RWPE2 (cell line): ENCODE data around the gene SORL1.

Experiments used
- ATAC-seq: fragments of 200-7000 bp; cut with Tn5 transposase; 3 replicates; pipeline ENCODE4 v1.9.1; 2021; ENCODE audit warnings: low read depth
- DNase-seq: peaks from one replicate; pipeline ENCODE4 v3.0.0-alpha.2; 2020; ENCODE audit warnings: low spot score
- H3K27ac ChIP-seq: fragments of 450-650 bp; 2 replicates; pipeline ENCODE4 v1.5.1; 2017; ENCODE audit warnings: mild to moderate bottlenecking; ENCODE audit not compliant: poor library complexity, severe bottlenecking
- H3K27me3 ChIP-seq: fragments of 250-450 bp; sonication (Bioruptor Pico); 2 replicates; pipeline ENCODE4 v1.5.1; 2021; ENCODE audit warnings: mild to moderate bottlenecking, moderate library complexity; ENCODE audit not compliant: insufficient read depth, poor library complexity, severe bottlenecking
- H3K36me3 ChIP-seq: fragments of 250-450 bp; sonication (Bioruptor Pico); 2 replicates; pipeline ENCODE4 v1.5.1; 2020; ENCODE audit warnings: low read depth, mild to moderate bottlenecking, moderate library complexity
- H3K4me1 ChIP-seq: fragments of 250-450 bp; sonication (Bioruptor Pico); 2 replicates; pipeline ENCODE4 v1.5.1; 2021; ENCODE audit warnings: mild to moderate bottlenecking, moderate library complexity; ENCODE audit not compliant: insufficient read depth, poor library complexity, severe bottlenecking
- H3K4me3 ChIP-seq: fragments of 250-450 bp; sonication (Bioruptor Pico); 2 replicates; pipeline ENCODE4 v1.5.1; 2021; ENCODE audit warnings: mild to moderate bottlenecking, moderate library complexity; ENCODE audit not compliant: severe bottlenecking
- H3K9me3 ChIP-seq: fragments of 250-450 bp; sonication (Bioruptor Pico); 2 replicates; pipeline ENCODE4 v1.5.1; 2021; ENCODE audit warnings: mild to moderate bottlenecking, moderate library complexity; ENCODE audit not compliant: severe bottlenecking
- TF ChIP-seq, protein P1 (sequence below): fragments of 450-650 bp; IDR thresholded peaks from one replicate; pipeline ENCODE4 v1.5.1; 2017; ENCODE audit warnings: mild to moderate bottlenecking, moderate library complexity; ENCODE audit not compliant: poor library complexity, severe bottlenecking

The SORL1 gene

DNA sequence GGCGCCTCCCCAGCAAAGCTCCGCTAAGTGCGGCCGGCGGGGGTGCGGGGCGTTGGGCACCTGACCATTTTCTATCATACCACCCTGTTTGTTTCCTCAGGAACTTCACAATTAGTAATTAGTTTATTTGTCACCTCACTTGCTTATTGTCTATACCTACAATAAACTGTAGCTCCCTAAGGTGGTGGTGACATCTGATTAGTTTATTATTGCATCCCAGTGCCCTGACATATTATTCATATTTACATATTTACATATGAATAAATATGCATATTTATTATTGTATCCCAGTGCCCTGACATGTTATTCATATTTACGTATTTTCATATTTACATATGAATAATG lies 24.7 kb upstream of the SORL1 start:
- H3K27me3 ChIP-seq, result peaks cover 4% of the 10 kb centered on the region
- H3K36me3 ChIP-seq, result no peaks in the 10 kb centered on the region
- TF ChIP-seq, protein P1, sequence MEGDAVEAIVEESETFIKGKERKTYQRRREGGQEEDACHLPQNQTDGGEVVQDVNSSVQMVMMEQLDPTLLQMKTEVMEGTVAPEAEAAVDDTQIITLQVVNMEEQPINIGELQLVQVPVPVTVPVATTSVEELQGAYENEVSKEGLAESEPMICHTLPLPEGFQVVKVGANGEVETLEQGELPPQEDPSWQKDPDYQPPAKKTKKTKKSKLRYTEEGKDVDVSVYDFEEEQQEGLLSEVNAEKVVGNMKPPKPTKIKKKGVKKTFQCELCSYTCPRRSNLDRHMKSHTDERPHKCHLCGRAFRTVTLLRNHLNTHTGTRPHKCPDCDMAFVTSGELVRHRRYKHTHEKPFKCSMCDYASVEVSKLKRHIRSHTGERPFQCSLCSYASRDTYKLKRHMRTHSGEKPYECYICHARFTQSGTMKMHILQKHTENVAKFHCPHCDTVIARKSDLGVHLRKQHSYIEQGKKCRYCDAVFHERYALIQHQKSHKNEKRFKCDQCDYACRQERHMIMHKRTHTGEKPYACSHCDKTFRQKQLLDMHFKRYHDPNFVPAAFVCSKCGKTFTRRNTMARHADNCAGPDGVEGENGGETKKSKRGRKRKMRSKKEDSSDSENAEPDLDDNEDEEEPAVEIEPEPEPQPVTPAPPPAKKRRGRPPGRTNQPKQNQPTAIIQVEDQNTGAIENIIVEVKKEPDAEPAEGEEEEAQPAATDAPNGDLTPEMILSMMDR, result no peak
- H3K4me3 ChIP-seq, result peak overlapping the region; percentile 8
- no peaks in the 10 kb centered on the region for H3K9me3 ChIP-seq
- DNase-seq, result no peak
- no peak for ATAC-seq
- H3K27ac ChIP-seq, result no peak overlapping the region
- no peaks in the 10 kb centered on the region for H3K4me1 ChIP-seq

DNA sequence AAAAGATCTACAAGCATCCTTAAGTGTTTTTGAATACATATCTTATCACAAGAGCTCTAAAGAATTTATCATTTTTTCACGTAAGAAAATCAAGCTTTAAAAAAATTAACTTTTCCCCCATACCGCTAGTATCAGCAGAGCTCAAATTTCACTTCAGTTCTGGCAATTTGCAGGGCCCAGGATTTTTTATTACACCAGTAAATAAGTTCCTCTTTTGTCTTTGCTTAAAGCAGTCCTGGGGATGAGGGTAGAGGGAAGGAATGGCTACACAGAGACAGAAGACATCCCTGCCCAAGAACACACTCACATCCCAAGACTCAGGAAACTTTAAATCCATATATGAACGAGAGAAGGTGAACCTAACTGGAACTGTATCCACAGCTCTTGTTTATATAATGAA lies 22.6 kb upstream of the SORL1 start:
- ATAC-seq (no peak), DNase-seq (no peak)
- Histone ChIP-seq H3K27me3 (peaks cover 4% of the 10 kb centered on the region), H3K4me1 (no peaks in the 10 kb centered on the region), H3K4me3 (no peak overlapping the region), H3K27ac (no peak overlapping the region), H3K36me3 (no peaks in the 10 kb centered on the region), H3K9me3 (no peaks in the 10 kb centered on the region)
- TF ChIP-seq, protein P1, result no peak

GRCh38 chr11:121431820-121432526 lies 20.1 kb upstream of the SORL1 start:
- Histone ChIP-seq H3K4me3 (no peak overlapping the region), H3K36me3 (no peaks in the 10 kb centered on the region), H3K9me3 (no peaks in the 10 kb centered on the region), H3K27me3 (peaks cover 4% of the 10 kb centered on the region), H3K27ac (no peak overlapping the region), H3K4me1 (no peaks in the 10 kb centered on the region)
- DNase-seq (no peak), ATAC-seq (no peak)
- TF ChIP-seq, protein P1, result no peak

GRCh38 chr11:121435132-121435531 lies 17.0 kb upstream of the SORL1 start:
- Histone ChIP-seq H3K9me3 (no peaks in the 10 kb centered on the region), H3K4me3 (no peak overlapping the region), H3K36me3 (no peaks in the 10 kb centered on the region), H3K27me3 (no peaks in the 10 kb centered on the region), H3K4me1 (no peaks in the 10 kb centered on the region), H3K27ac (no peak overlapping the region)
- no peak for DNase-seq
- no peak for ATAC-seq
- TF ChIP-seq, protein P1, result no peak
